Heart right ventricle (tissue), 16 donors: ENCODE data around the gene ILKAP. TPM values are rescaled to one million over a fixed set of nuclear protein-coding genes. Genes with fewer than 3 reads are reported as not detected.
A peak's percentile ranks its signal among the peaks of the same experiment; 100 is the strongest.

Experiments
- ATAC-seq, 8 donors: fragments of 200-7000 bp; cut with Tn5 transposase; one replicate each; pipeline ENCODE4 v1.9.1; 2020; ENCODE audit warnings: mild to moderate bottlenecking in 8 of 8, moderate library complexity in 8 of 8, moderate number of reproducible peaks in 1 of 8
- DNase-seq, 2 donors: peaks; one replicate each; pipeline ENCODE4 v3.0.0-alpha.2; 2020
- H3K27ac ChIP-seq, 10 donors: fragments of 200-600 bp; sonication (generic) in 2 of 10; one replicate each; pipeline versions ENCODE4 v1.5.0 to v1.8.0; 2020 to 2022; ENCODE audit warnings: mild to moderate bottlenecking in 3 of 10
- H3K27me3 ChIP-seq, 7 donors: fragments of 200-600 bp; one replicate each; pipeline ENCODE4 v1.8.0; 2021 to 2022; ENCODE audit warnings: mild to moderate bottlenecking in 2 of 7
- H3K36me3 ChIP-seq, 9 donors: fragments of 200-600 bp; sonication (generic) in 1 of 9; one replicate each; pipeline versions ENCODE4 v1.5.0 to v1.8.0; 2020 to 2022; ENCODE audit warnings: mild to moderate bottlenecking in 2 of 9
- H3K4me1 ChIP-seq, 9 donors: fragments of 200-600 bp; sonication (generic) in 1 of 9; one replicate each; pipeline versions ENCODE4 v1.5.0 to v1.8.0; 2020 to 2022; ENCODE audit warnings: mild to moderate bottlenecking in 4 of 9
- H3K4me3 ChIP-seq, 10 donors: fragments of 200-600 bp; sonication (generic) in 2 of 10; one replicate each; pipeline versions ENCODE4 v1.5.0 to v1.8.0; 2020 to 2022; ENCODE audit warnings: mild to moderate bottlenecking in 7 of 10, moderate library complexity in 2 of 10
- H3K9me3 ChIP-seq, 11 donors: fragments of 200-600 bp in 10 of 11; sonication (generic) in 2 of 11; one replicate each; pipeline versions ENCODE4 v1.5.0 to v1.8.0; 2013 to 2022; ENCODE audit warnings: mild to moderate bottlenecking in 2 of 11, control low read depth in 1 of 11, moderate library complexity in 1 of 11
- CTCF ChIP-seq, 9 donors: fragments of 200-600 bp; sonication (generic) in 2 of 9; IDR thresholded peaks; one replicate each; pipeline versions ENCODE4 v1.5.0 to v1.8.0; 2021 to 2022; ENCODE audit warnings: antibody characterized with exemption in 9 of 9, mild to moderate bottlenecking in 5 of 9, moderate library complexity in 1 of 9
- WGBS, 2 donors: extraction: QIAGEN DNeasy Blood & Tissue Kit; methylation state at CpG; one replicate each; pipeline ENCODE4 v1.1.7; 2013; ENCODE audit warnings: inconsistent platforms in 1 of 2; 5-methylcytosine and 5-hydroxymethylcytosine counted together
- intact Hi-C, 10 donors: fragments of 100-400 bp; cut with DNase I; formaldehyde crosslinking; loops; one replicate each; pipeline versions ENCODE4 v1.11.1 to v1.14.2; 2022
- polyA plus RNA-seq, 2 donors: library from polyadenylated mRNA; stranded (reverse); fragments of 200-250 nt; gene quantifications; one replicate each; pipeline ENCODE4 v1.2.3, GENCODE V29; 2013
- total RNA-seq, 10 donors: library from RNA; stranded (reverse); fragmentation: NEBNext Ultra II Directional in 3 of 10; extraction: Animal tissue kit (Norgen Biotek cat#: 25700) in 3 of 10; gene quantifications; one replicate each; pipeline versions ENCODE4 v1.2.1 to v1.2.4, GENCODE V29; 2021 to 2023
- donor health status: Arrhythmogenic right ventricular cardiomyopathy.
- donor health status: ischemic (EF 13 %, LVEDD 7.1; RV severe dilation, severe dysfunction).
- donor health status: healthy with polysubstance abuse.
- donor health status: DM: no; HTN: yes; CAD: no.
- donor health status: DM: no; HTN: no; CAD: no.
- donor health status: ischemic (EF 25% LVEDD 6.9; RV normal size, moderate dysfunction).
- donor health status: ischemic (EF 25% LVEDD 5.7; RV mildly dilated, moderate dysfunction).
- donor health status: healthy.
- donor health status: DM: yes; HTN: yes; CAD: no.
- donor health status: Ischemic cardiomyopathy.
- donor health status: ischemic (EF 35%, LVEDD 5.7; RV mildly dilated, moderate dysfunction).
- donor health status: nonischemic (EF 11% LVEDD 7.7; RV severe dilation, severe dysfunction).
- donor health status: DM: yes; HTN: yes; CAD: no.
- donor health status: PGD.
- donor health status: ischemic (EF 29% LVEDD 5.4; RV normal size, mild dysfunction).
- donor health status: nonischemic (EF 23%, LVEDD 6.1; RV moderate dilation, normal function).

Gene ILKAP
- total and polyA plus RNA-seq, 12 donors, result 19.6 to 83.9 (median 25.6) TPM

- intact Hi-C loops, result loop anchor here in 4 of 10 donors (5.0 to 10.0 kb wide), 3 partner anchors 170 to 282 kb away; partner anchors contain the start of genes RAMP1 (in 3 of the 4) and UBE2F (in 1 of the 4)
- peak in 1 of 2 donors; percentile 21 for DNase-seq
- peaks cover 0 to 6% (median 0%) of the 10 kb centered on the region in 9 donors for H3K36me3 ChIP-seq
- no peak for TF ChIP-seq CTCF (IDR thresholded peaks at IDR 0.05)
- H3K4me3 ChIP-seq, result no peak overlapping the region
- H3K27me3 ChIP-seq, result peaks cover 0 to 2% (median 0%) of the 10 kb centered on the region in 7 donors
- no peaks in the 10 kb centered on the region for H3K9me3 ChIP-seq
- peak overlapping the region in 7 of 10 donors; percentile 46 to 93 (median 88) for H3K27ac ChIP-seq
- peak in 6 of 8 donors; percentile 0 to 30 (median 7) for ATAC-seq
- peaks cover 3 to 50% (median 37%) of the 10 kb centered on the region in 9 donors for H3K4me1 ChIP-seq
- 32 to 40% methylated on average over 14 of the region's 14 CpGs for WGBS, 2 donors
Observed at GRCh38 chr2:238136820-238137537, 66.5 kb downstream of the ILKAP start.

- WGBS, 2 donors, result 83 to 85% methylated on average over 15 of the region's 15 CpGs
- ATAC-seq, result no peak
- Histone ChIP-seq H3K9me3 (no peaks in the 10 kb centered on the region), H3K4me1 (peaks cover 3 to 39% (median 28%) of the 10 kb centered on the region in 9 donors), H3K27me3 (peaks cover 0 to 2% (median 0%) of the 10 kb centered on the region in 7 donors), H3K36me3 (peaks cover 0 to under 1% (median 0%) of the 10 kb centered on the region in 9 donors), H3K27ac (no peak overlapping the region), H3K4me3 (no peak overlapping the region)
- intact Hi-C loops, result loop anchor here in 4 of 10 donors (5.0 to 10.0 kb wide), 3 partner anchors 168 to 281 kb away; partner anchors contain the start of genes RAMP1 (in 3 of the 4) and UBE2F (in 1 of the 4)
- TF ChIP-seq CTCF (IDR thresholded peaks at IDR 0.05), result no peak
- DNase-seq, result peak in 1 of 2 donors; percentile 5
Observed at GRCh38 chr2:238135601-238136150, 67.8 kb downstream of the ILKAP start.

GRCh38 chr2:238134393-238134785, 69.1 kb downstream of the ILKAP start:
- Histone ChIP-seq H3K27ac (no peak overlapping the region), H3K4me1 (peaks cover 3 to 31% (median 25%) of the 10 kb centered on the region in 9 donors), H3K36me3 (no peaks in the 10 kb centered on the region), H3K4me3 (no peak overlapping the region), H3K9me3 (no peaks in the 10 kb centered on the region), H3K27me3 (peaks cover 0 to 2% (median 0%) of the 10 kb centered on the region in 7 donors)
- intact Hi-C loops, result loop anchor here in 1 of 10 donors (10.0 kb wide), 1 partner anchor 280 kb away; the partner anchor contains the start of gene RAMP1
- WGBS, 2 donors, result 92 to 96% methylated on average over 11 of the region's 11 CpGs
- peak in 1 of 2 donors; percentile 2 for DNase-seq
- TF ChIP-seq CTCF (IDR thresholded peaks at IDR 0.05), result no peak
- no peak for ATAC-seq
